ENCODE results near the gene SYT1. TPM values are rescaled to one million over a fixed set of nuclear protein-coding genes. Genes with fewer than 3 reads are reported as not detected.

Gene SYT1
- total RNA-seq, 1 donor: not detected

GRCh38 chr12:79191391-79191790 lies 326.8 kb downstream of the SYT1 start:
- DNase-seq (ENCODE audit: insufficient read length, low spot score, missing footprints): no peak
- Histone ChIP-seq H3K27me3 (ENCODE audit: insufficient read depth, low read length) (no peaks in the 10 kb centered on the region), H3K27ac (ENCODE audit: low read depth, low read length) (no peak overlapping the region), H4K20me1 (ENCODE audit: insufficient read depth, low read length) (no peaks in the 10 kb centered on the region), H3K36me3 (ENCODE audit: insufficient read depth, low read length) (no peaks in the 10 kb centered on the region), H3K79me2 (ENCODE audit: insufficient read depth, low read length) (no peaks in the 10 kb centered on the region), H3K9me3 (ENCODE audit: low read depth, low read length) (no peaks in the 10 kb centered on the region), H3K4me3 (ENCODE audit: insufficient read depth, low read length) (no peak overlapping the region), H2AFZ (ENCODE audit: low read length) (no peak overlapping the region), H3K4me1 (ENCODE audit: insufficient read depth, low read length) (no peaks in the 10 kb centered on the region), H3K4me2 (ENCODE audit: insufficient read depth, low read length) (no peak overlapping the region)
- TF ChIP-seq, protein P1, sequence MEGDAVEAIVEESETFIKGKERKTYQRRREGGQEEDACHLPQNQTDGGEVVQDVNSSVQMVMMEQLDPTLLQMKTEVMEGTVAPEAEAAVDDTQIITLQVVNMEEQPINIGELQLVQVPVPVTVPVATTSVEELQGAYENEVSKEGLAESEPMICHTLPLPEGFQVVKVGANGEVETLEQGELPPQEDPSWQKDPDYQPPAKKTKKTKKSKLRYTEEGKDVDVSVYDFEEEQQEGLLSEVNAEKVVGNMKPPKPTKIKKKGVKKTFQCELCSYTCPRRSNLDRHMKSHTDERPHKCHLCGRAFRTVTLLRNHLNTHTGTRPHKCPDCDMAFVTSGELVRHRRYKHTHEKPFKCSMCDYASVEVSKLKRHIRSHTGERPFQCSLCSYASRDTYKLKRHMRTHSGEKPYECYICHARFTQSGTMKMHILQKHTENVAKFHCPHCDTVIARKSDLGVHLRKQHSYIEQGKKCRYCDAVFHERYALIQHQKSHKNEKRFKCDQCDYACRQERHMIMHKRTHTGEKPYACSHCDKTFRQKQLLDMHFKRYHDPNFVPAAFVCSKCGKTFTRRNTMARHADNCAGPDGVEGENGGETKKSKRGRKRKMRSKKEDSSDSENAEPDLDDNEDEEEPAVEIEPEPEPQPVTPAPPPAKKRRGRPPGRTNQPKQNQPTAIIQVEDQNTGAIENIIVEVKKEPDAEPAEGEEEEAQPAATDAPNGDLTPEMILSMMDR (IDR thresholded peaks at IDR 0.05; ENCODE audit: extremely low read depth, low read depth, low read length): no peak

DNA sequence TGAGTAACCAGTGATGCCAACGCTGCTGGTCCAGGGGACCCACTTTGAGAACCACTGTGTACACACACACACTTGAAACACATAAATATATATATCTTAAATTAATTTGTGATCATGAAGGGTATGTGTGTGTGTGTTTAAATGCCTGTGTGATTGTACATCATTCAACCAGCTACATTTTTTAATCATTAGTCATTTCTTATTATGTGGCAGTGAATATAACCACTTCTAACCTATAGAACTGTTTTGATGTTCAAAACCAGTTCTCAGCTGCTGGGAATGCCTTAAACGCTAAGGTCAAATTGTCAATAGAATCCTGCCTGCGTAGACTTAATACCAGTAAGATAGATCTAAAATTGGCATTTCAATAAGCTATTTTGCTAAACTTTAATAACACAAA lies 330.0 kb downstream of the SYT1 start:
- no peaks in the 10 kb centered on the region for H3K27me3 ChIP-seq (ENCODE audit: insufficient read depth, low read length)
- DNase-seq (ENCODE audit: insufficient read length, low spot score, missing footprints): no peak
- H3K4me2 ChIP-seq (ENCODE audit: insufficient read depth, low read length): no peak overlapping the region
- no peaks in the 10 kb centered on the region for H3K79me2 ChIP-seq (ENCODE audit: insufficient read depth, low read length)
- H3K4me3 ChIP-seq (ENCODE audit: insufficient read depth, low read length): no peak overlapping the region
- no peak overlapping the region for H3K27ac ChIP-seq (ENCODE audit: low read depth, low read length)
- H3K36me3 ChIP-seq (ENCODE audit: insufficient read depth, low read length): no peaks in the 10 kb centered on the region
- H4K20me1 ChIP-seq (ENCODE audit: insufficient read depth, low read length): no peaks in the 10 kb centered on the region
- H2AFZ ChIP-seq (ENCODE audit: low read length): no peak overlapping the region
- TF ChIP-seq, protein P1 (IDR thresholded peaks at IDR 0.05; ENCODE audit: extremely low read depth, low read depth, low read length): no peak
- no peaks in the 10 kb centered on the region for H3K4me1 ChIP-seq (ENCODE audit: insufficient read depth, low read length)
- H3K9me3 ChIP-seq (ENCODE audit: low read depth, low read length): no peaks in the 10 kb centered on the region

- Histone ChIP-seq H3K9me3 (ENCODE audit: low read depth, low read length) (no peaks in the 10 kb centered on the region), H3K36me3 (ENCODE audit: insufficient read depth, low read length) (no peaks in the 10 kb centered on the region), H3K4me2 (ENCODE audit: insufficient read depth, low read length) (no peak overlapping the region), H2AFZ (ENCODE audit: low read length) (no peak overlapping the region), H3K27me3 (ENCODE audit: insufficient read depth, low read length) (no peaks in the 10 kb centered on the region), H3K4me1 (ENCODE audit: insufficient read depth, low read length) (no peaks in the 10 kb centered on the region), H4K20me1 (ENCODE audit: insufficient read depth, low read length) (no peaks in the 10 kb centered on the region), H3K4me3 (ENCODE audit: insufficient read depth, low read length) (no peak overlapping the region), H3K79me2 (ENCODE audit: insufficient read depth, low read length) (no peaks in the 10 kb centered on the region), H3K27ac (ENCODE audit: low read depth, low read length) (no peak overlapping the region)
- no peak for DNase-seq (ENCODE audit: insufficient read length, low spot score, missing footprints)
- TF ChIP-seq, protein P1 (IDR thresholded peaks at IDR 0.05; ENCODE audit: extremely low read depth, low read depth, low read length): no peak
Measured at GRCh38 chr12:79199166-79199565, 334.6 kb downstream of the SYT1 start.

DNA sequence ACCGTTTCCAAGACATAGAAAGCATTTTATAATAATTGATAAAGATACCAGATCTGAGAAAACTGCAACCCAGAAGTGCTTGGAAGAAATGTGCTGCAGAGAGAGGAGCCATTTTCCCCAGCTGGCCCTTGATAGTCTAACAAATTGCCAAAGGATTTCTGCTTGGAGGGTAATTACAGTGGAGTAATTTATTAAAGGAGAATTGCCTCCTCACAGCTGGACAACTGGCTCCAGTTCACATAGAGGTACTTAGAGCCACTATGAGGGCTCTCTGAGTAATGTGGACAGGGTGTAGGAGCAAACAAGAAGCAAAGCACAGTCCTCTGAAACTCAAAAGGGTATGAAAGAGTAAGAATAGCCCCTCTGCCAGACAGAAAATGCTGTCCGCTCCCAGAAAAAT lies 335.6 kb downstream of the SYT1 start:
- TF ChIP-seq, protein P1 (IDR thresholded peaks at IDR 0.05; ENCODE audit: extremely low read depth, low read depth, low read length): no peak
- H3K9me3 ChIP-seq (ENCODE audit: low read depth, low read length): no peaks in the 10 kb centered on the region

More for the DNA sequence above, 335.6 kb downstream of the SYT1 start:
- no peaks in the 10 kb centered on the region for H3K36me3 ChIP-seq (ENCODE audit: insufficient read depth, low read length)
- H4K20me1 ChIP-seq (ENCODE audit: insufficient read depth, low read length): no peaks in the 10 kb centered on the region
- no peaks in the 10 kb centered on the region for H3K27me3 ChIP-seq (ENCODE audit: insufficient read depth, low read length)
- no peak overlapping the region for H2AFZ ChIP-seq (ENCODE audit: low read length)
- no peak overlapping the region for H3K4me3 ChIP-seq (ENCODE audit: insufficient read depth, low read length)
- no peak overlapping the region for H3K27ac ChIP-seq (ENCODE audit: low read depth, low read length)
- no peak overlapping the region for H3K4me2 ChIP-seq (ENCODE audit: insufficient read depth, low read length)
- H3K79me2 ChIP-seq (ENCODE audit: insufficient read depth, low read length): no peaks in the 10 kb centered on the region
- no peaks in the 10 kb centered on the region for H3K4me1 ChIP-seq (ENCODE audit: insufficient read depth, low read length)
- DNase-seq (ENCODE audit: insufficient read length, low spot score, missing footprints): no peak

All from osteoblast (primary cell).